HG03060 (cell line): ENCODE results near the gene DLD.

ENCODE experiments used
- ATAC-seq: cut with Tn5 transposase; IDR thresholded peaks from one replicate; pipeline ENCODE4 v1.9.1; 2021; ENCODE audit warnings: low read depth, moderate number of reproducible peaks; ENCODE audit not compliant: unreplicated experiment

Gene DLD

DNA sequence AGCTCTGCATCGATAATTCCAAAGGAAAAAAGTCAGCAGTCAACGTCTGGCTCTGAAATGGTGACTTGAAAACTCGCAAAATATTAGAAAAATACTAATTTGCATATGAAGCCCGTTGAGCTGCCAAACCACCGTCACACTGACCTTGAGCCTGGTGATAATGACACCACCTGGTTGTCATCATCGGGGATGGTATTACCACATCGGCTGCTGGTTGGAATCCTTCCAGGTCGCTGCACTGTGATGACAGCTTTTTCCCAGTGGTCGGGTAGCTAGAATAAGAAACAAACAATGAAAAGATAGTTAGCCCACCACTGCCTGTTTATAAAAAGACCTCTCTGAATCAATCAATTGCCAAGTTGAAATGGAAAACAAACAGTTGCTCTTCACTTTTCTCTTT, 70.4 kb downstream of the DLD start:
- ATAC-seq, result no peak

DNA sequence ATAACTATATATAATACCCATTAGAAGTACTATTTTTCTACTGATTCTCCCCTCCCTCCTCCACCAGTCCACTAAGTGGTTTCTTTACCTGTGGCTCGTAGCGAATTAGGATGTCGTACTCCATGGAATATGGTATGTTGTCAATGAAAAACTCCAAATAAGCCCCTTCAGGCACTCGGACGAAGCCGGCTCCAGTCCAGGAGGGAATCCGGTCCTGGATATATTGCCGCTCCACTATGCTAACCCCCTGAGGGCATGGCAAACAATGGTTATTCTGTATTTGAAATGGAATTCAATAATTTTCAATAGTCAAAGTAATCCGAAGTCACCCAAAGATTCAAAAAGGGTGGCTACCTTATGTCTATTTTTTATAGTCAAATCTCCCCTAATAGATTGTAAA, 71.8 kb downstream of the DLD start:
- no peak for ATAC-seq

DNA sequence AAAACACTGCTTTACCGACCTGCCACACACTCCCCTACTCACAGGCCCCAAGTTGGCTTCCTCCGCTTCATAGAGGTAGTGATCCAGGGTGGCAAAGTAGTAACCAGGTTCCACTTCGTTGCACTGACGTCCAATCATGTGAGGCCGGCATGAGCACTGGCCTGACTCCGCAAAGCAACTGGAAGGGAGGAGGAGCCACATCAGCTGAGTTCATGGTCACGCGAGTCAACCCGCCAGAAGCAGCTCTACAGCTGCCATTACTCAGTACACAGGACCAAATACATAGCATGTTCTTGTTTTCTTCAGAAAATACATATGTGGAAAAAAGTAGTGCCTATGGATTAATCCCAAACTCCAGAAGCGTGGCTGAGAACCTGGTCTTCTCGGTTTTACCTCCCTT, 73.5 kb downstream of the DLD start:
- no peak for ATAC-seq

DNA sequence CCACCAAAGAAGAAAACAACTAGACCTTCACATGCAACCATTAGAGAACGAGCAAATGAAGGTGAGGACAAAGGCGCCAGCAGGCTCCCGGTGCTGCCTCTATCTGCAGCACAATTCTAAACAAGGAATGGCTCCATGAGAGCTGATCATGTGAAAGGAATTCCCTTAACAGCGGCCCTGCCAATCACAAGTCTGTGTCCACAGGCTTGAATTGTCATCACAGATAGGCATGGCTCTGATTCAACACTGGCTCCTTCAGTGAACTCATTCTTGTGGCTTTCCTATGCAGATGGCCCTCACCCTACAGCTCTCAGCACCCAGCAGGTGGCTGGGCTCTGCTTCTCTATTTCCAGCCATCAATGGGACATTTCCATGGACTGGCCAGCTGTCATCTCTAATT, 75.7 kb downstream of the DLD start:
- no peak for ATAC-seq

DNA sequence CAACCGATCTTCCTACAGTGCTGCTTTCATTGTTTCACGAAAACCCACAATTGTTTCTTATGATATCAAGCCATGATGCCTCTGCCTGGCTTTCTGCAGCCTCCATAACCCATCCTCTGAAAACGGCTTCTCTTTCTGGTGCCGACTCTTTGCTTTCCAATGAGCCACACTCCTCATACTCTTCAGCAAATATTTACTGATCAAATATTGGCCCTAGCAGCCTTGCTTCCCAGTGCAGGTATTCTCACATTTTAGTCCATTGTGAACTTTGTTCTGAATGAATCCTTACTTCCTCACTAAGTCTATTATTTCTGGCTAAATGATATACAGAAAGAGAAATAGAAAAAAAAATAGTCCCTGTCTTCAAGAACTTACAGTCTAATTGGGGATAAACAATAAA, 76.4 kb downstream of the DLD start:
- ATAC-seq, result no peak

DNA sequence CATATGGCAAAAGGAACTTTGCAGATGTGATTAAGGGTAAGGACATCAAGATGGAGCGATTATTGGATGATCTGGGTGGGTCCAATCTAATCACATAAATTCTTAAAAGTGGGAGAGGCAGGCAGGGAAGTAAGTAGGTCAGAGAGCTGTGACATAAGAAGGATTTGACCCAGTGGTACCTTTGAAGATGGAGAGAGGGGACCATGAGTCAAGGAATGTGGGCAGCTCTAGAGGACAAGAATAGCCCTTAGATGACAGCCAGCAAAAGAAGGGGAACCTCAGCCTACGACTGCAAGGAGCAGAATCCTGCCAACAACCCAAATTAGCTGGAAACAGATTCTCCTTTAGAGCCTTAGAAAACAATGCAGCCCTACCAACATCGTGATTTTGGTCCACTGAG, 77.5 kb downstream of the DLD start:
- ATAC-seq, result no peak

DNA sequence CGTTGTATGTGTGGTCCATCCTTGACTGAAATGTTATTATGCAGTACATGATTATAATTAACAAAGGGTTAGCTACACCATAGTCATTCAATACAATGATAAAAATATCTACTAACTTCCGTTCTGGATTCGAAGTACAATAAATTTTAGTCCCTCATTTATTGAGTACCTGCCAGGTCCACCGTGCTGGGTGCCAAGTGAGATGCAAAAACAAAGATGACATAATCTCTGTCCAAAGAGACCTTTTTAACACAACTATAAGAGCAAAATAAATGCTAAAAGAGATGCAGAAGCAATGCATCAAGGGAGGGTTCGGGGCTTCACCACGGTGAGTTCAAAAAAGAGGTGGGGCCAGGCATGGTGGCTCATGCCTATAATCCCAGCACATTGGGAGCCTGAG, 78.9 kb downstream of the DLD start:
- ATAC-seq, result no peak
